Hematopoietic multipotent progenitor cell treated with erythropoietin and hydrocortisone succinate and interleukin-3 and kit ligand, for 17 days (in vitro differentiated cells): ENCODE data around the gene ABR.
A peak's percentile ranks its signal among the peaks of the same experiment; 100 is the strongest.
"Not testable (repeated sequence)": the region's sequence is repeated elsewhere in the genome, so short reads cannot be mapped to it uniquely, and the experiment has no call there.

Source experiments
- DNase-seq: peaks from one replicate; pipeline ENCODE4 v3.0.0-alpha.2; 2015; ENCODE audit warnings: low spot score

Gene ABR

GRCh38 chr17:981292-981658 lies 198.5 kb downstream of the ABR start:
- DNase-seq: no peak

GRCh38 chr17:980406-981291 lies 199.1 kb downstream of the ABR start:
- DNase-seq: peak; percentile 74

GRCh38 chr17:979539-980405 lies 200.0 kb downstream of the ABR start, which contains the start of gene NXN:
NXN (minus strand) TSS chr17:979776.
- peak; percentile 81 for DNase-seq

GRCh38 chr17:979212-979538 lies 200.6 kb downstream of the ABR start:
- no peak for DNase-seq

- no peak for DNase-seq
Observed at GRCh38 chr17:978103-979093, 201.4 kb downstream of the ABR start.

- no peak for DNase-seq
Observed at GRCh38 chr17:977166-977565, 202.6 kb downstream of the ABR start.

GRCh38 chr17:976312-976711 lies 203.5 kb downstream of the ABR start:
- DNase-seq: no peak

- no peak for DNase-seq
Observed at GRCh38 chr17:975371-975915, 204.3 kb downstream of the ABR start.

GRCh38 chr17:974778-975177 lies 205.0 kb downstream of the ABR start:
- not testable (repeated sequence) for DNase-seq

GRCh38 chr17:973053-973452 lies 206.7 kb downstream of the ABR start:
- DNase-seq: no peak

- DNase-seq: not testable (repeated sequence)
Observed at GRCh38 chr17:971861-972260, 207.9 kb downstream of the ABR start.

- DNase-seq: no peak
Observed at GRCh38 chr17:970364-970763, 209.4 kb downstream of the ABR start.

- DNase-seq: no peak
Observed at GRCh38 chr17:969811-970355, 209.9 kb downstream of the ABR start.

GRCh38 chr17:968812-969730 lies 210.7 kb downstream of the ABR start:
- no peak for DNase-seq

- DNase-seq: no peak
Observed at GRCh38 chr17:967122-967521, 212.7 kb downstream of the ABR start.

GRCh38 chr17:965311-965989 lies 214.3 kb downstream of the ABR start:
- no peak for DNase-seq

- DNase-seq: no peak
Observed at GRCh38 chr17:964876-965275, 214.9 kb downstream of the ABR start.

- DNase-seq: no peak
Observed at GRCh38 chr17:962670-963069, 217.1 kb downstream of the ABR start.

- DNase-seq: no peak
Observed at GRCh38 chr17:962166-962565, 217.6 kb downstream of the ABR start.
